ENCODE measurements around the gene RNU6-9. TPM values are rescaled to one million over a fixed set of nuclear protein-coding genes. Genes with fewer than 3 reads are reported as not detected.
A peak's percentile ranks its signal among the peaks of the same experiment; 100 is the strongest.

Gene RNU6-9
- polyA plus RNA-seq, 1 donor, result not detected

GRCh38 chr19:861756-862580 lies 31.3 kb upstream of the RNU6-9 start:
- no peak for DNase-seq (ENCODE audit: low read depth)

GRCh38 chr19:862581-863314 lies 30.5 kb upstream of the RNU6-9 start:
- no peak for DNase-seq (ENCODE audit: low read depth)

- DNase-seq (ENCODE audit: low read depth), result no peak
These were observed 30.0 kb upstream of the RNU6-9 start for GRCh38 chr19:863315-863620.

GRCh38 chr19:866769-867300 lies 26.4 kb upstream of the RNU6-9 start:
- DNase-seq (ENCODE audit: low read depth), result no peak

- no peak for DNase-seq (ENCODE audit: low read depth)
These were observed 25.9 kb upstream of the RNU6-9 start for GRCh38 chr19:867301-867793.

GRCh38 chr19:867855-868457 lies 25.3 kb upstream of the RNU6-9 start:
- no peak for DNase-seq (ENCODE audit: low read depth)

- DNase-seq (ENCODE audit: low read depth), result no peak
These were observed 24.6 kb upstream of the RNU6-9 start for GRCh38 chr19:868458-869244.

GRCh38 chr19:869245-870177 lies 23.8 kb upstream of the RNU6-9 start:
- DNase-seq (ENCODE audit: low read depth), result peak; percentile 55

- no peak for DNase-seq (ENCODE audit: low read depth)
These were observed 23.0 kb upstream of the RNU6-9 start for GRCh38 chr19:870314-870713.

- no peak for DNase-seq (ENCODE audit: low read depth)
These were observed 22.3 kb upstream of the RNU6-9 start for GRCh38 chr19:870963-871401.

GRCh38 chr19:871446-872265 lies 21.6 kb upstream of the RNU6-9 start:
- DNase-seq (ENCODE audit: low read depth), result no peak

- no peak for DNase-seq (ENCODE audit: low read depth)
These were observed 20.9 kb upstream of the RNU6-9 start for GRCh38 chr19:872266-872951.

- no peak for DNase-seq (ENCODE audit: low read depth)
These were observed 20.2 kb upstream of the RNU6-9 start for GRCh38 chr19:873084-873483.

- no peak for DNase-seq (ENCODE audit: low read depth)
These were observed 19.7 kb upstream of the RNU6-9 start for GRCh38 chr19:873561-874041.

- DNase-seq (ENCODE audit: low read depth), result no peak
These were observed 17.9 kb upstream of the RNU6-9 start for GRCh38 chr19:875265-875879.

GRCh38 chr19:876089-876488 lies 17.2 kb upstream of the RNU6-9 start:
- no peak for DNase-seq (ENCODE audit: low read depth)

- DNase-seq (ENCODE audit: low read depth), result no peak
These were observed 16.4 kb upstream of the RNU6-9 start for GRCh38 chr19:876780-877314.
